GM12878 (cell line): Measurements from ENCODE around the gene NIBAN1. TPM values are rescaled to one million over a fixed set of nuclear protein-coding genes. Genes with fewer than 3 reads are reported as not detected.

Source experiments
- BACH1 ChIP-seq: fragments of 450-650 bp; IDR thresholded peaks from 2 replicates; pipeline ENCODE4 v1.6.1; 2017; ENCODE audit warnings: mild to moderate bottlenecking, borderline replicate concordance
- CREM ChIP-seq: IDR thresholded peaks from 2 replicates; pipeline ENCODE4 v1.6.1; 2014; ENCODE audit warnings: antibody characterized with exemption, low read depth
- EED ChIP-seq: sonication (generic); IDR thresholded peaks from 2 replicates; pipeline ENCODE4 v1.6.1; 2016; ENCODE audit warnings: antibody characterized with exemption, low read depth
- IKZF1 ChIP-seq: fragments of 450-650 bp; conservative IDR thresholded peaks from 2 replicates; pipeline ENCODE4 v1.6.1; 2017; ENCODE audit warnings: antibody characterized with exemption, mild to moderate bottlenecking
- IKZF2 ChIP-seq, 2 experiments: fragments of 450-650 bp; IDR thresholded peaks; 2 replicates each; pipeline ENCODE4 v1.6.1; 2017; ENCODE audit warnings: mild to moderate bottlenecking in 2 of 2, moderate library complexity in 2 of 2
- IRF4 ChIP-seq: IDR thresholded peaks from 2 replicates; pipeline ENCODE4 v1.6.1; 2011; ENCODE audit warnings: low read depth, low read length
- LARP7 ChIP-seq: fragments of 450-650 bp; IDR thresholded peaks from 2 replicates; pipeline ENCODE4 v1.6.1; 2017; ENCODE audit warnings: mild to moderate bottlenecking
- MEF2B ChIP-seq: fragments of 450-650 bp; IDR thresholded peaks from 2 replicates; pipeline ENCODE4 v1.6.1; 2018; ENCODE audit warnings: mild to moderate bottlenecking, moderate library complexity; ENCODE audit not compliant: partially characterized antibody, poor library complexity, severe bottlenecking
- NFIC ChIP-seq: IDR thresholded peaks from 2 replicates; pipeline ENCODE4 v1.6.1; 2012; ENCODE audit warnings: low read depth, mild to moderate bottlenecking, inconsistent platforms, low read length, moderate library complexity
- NFYB ChIP-seq: IDR thresholded peaks from 2 replicates; pipeline ENCODE4 v1.6.1; 2011; ENCODE audit warnings: low read depth, mild to moderate bottlenecking, low read length, improper control_type of control experiment, moderate library complexity; ENCODE audit not compliant: insufficient read depth
- RAD21 ChIP-seq: IDR thresholded peaks from 2 replicates; pipeline ENCODE4 v1.6.1; 2011; ENCODE audit warnings: mild to moderate bottlenecking, low read depth, low read length, moderate library complexity; ENCODE audit not compliant: insufficient read depth
- RCOR1 ChIP-seq: conservative IDR thresholded peaks from 2 replicates; pipeline ENCODE4 v1.6.1; 2012; ENCODE audit warnings: low read depth, low read length, improper control_type of control experiment
- RUNX3 ChIP-seq: IDR thresholded peaks from 2 replicates; pipeline ENCODE4 v1.6.1; 2012; ENCODE audit warnings: low read length, inconsistent platforms
- STAT1 ChIP-seq: fragments of 450-650 bp; conservative IDR thresholded peaks from 2 replicates; pipeline ENCODE4 v1.6.1; 2014; ENCODE audit warnings: antibody characterized with exemption, mild to moderate bottlenecking
- ZNF207 ChIP-seq: fragments of 450-650 bp; IDR thresholded peaks from 2 replicates; pipeline ENCODE4 v1.6.1; 2014; ENCODE audit warnings: antibody characterized with exemption, mild to moderate bottlenecking, borderline replicate concordance
- ZNF384 ChIP-seq: IDR thresholded peaks from 2 replicates; pipeline ENCODE4 v1.6.1; 2012; ENCODE audit warnings: low read depth, mild to moderate bottlenecking, low read length, improper control_type of control experiment, borderline replicate concordance
- polyA plus RNA-seq, 11 experiments: library from polyadenylated mRNA; depleted of rRNA in 4 of 11; unstranded in 6 of 11; stranded (reverse) in 5 of 11; fragments of >200 nt; fragmentation: Nextera tagmentation in 4 of 11; fragmentation: Illumina TruSeq in 1 of 11; extraction: Ambion mirVana in 4 of 11; extraction: Trizol in 1 of 11; gene quantifications; 1 replicate in 1 of 11; 2 replicates in 10 of 11; pipeline versions ENCODE4 v1.2.1 to v1.2.3, GENCODE V29; 2011 to 2016; ENCODE audit warnings: inconsistent platforms in 2 of 11, missing spikeins in 2 of 11, low read depth in 1 of 11
- total RNA-seq, 4 experiments: library from RNA; depleted of rRNA in 3 of 4; stranded (reverse); fragments of >200 nt in 3 of 4; fragmentation: Illumina TruSeq in 1 of 4; extraction: Trizol in 1 of 4; gene quantifications; 2 replicates each; pipeline versions ENCODE4 v1.2.1 to v1.2.3, GENCODE V29; 2013 to 2021
- TF ChIP-seq, protein P1 (sequence below): fragments of 450-650 bp; IDR thresholded peaks from 2 replicates; pipeline ENCODE4 v1.6.1; 2018; ENCODE audit warnings: borderline replicate concordance, mild to moderate bottlenecking; ENCODE audit not compliant: partially characterized antibody
- TF ChIP-seq, protein P2 (sequence below): IDR thresholded peaks from 2 replicates; pipeline ENCODE4 v1.6.1; 2012; ENCODE audit warnings: low read depth, low read length, improper control_type of control experiment
- TF ChIP-seq, protein P3 (sequence below): fragments of 450-650 bp; IDR thresholded peaks from 2 replicates; pipeline ENCODE4 v1.6.1; 2017; ENCODE audit warnings: low read depth, mild to moderate bottlenecking, moderate library complexity

NIBAN1 gene
- total and polyA plus RNA-seq, 10 of the 15 experiments (the other 5 are each of a cell fraction or from before 2014, with no cell fraction given) = 11.2 to 67.8 (median 44.3) TPM

DNA sequence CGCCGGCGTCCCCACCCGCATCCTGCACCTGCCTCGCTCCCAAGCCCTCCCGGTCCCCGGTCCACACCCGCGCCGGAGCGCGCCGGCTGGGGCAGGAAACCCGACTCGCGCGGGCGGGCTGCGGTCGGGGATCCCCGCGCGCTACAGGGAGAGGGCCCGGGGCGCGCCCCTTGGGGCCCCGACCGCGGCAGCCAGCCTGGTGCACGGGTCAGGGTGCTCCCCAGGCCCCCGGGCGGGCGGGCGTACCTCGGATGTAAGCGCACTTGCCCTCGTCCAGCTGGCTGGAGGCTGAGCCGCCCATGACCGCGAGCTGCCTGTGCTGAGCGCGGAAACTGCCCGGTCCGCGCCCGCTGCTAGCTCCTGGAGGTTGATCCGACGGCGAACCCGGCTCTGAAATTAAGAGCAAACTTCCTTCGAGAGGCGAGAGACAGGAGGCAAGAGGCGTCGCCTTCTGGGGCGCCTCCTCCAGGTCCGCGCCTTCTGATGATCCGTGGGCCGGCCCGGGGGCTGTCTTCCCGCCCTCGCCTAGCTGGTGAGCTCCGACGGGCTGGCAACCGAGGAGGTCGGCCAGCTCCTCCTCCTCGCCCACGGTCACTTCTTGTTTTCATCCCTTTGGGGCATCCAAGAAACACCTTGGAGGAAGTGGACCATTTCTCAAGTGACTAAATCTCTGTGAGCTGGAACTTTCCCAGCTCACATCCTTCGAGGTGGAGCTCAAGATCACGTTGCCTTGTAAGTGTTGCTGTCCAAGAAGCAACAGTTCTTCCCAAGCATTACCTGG, at the start of gene NIBAN1 (continued):
- no peak; the same call in 1 of the 2 replicates for TF ChIP-seq RUNX3
- TF ChIP-seq BACH1 = peak; percentile 84
- peak; percentile 74 for TF ChIP-seq EED
- TF ChIP-seq, protein P1, sequence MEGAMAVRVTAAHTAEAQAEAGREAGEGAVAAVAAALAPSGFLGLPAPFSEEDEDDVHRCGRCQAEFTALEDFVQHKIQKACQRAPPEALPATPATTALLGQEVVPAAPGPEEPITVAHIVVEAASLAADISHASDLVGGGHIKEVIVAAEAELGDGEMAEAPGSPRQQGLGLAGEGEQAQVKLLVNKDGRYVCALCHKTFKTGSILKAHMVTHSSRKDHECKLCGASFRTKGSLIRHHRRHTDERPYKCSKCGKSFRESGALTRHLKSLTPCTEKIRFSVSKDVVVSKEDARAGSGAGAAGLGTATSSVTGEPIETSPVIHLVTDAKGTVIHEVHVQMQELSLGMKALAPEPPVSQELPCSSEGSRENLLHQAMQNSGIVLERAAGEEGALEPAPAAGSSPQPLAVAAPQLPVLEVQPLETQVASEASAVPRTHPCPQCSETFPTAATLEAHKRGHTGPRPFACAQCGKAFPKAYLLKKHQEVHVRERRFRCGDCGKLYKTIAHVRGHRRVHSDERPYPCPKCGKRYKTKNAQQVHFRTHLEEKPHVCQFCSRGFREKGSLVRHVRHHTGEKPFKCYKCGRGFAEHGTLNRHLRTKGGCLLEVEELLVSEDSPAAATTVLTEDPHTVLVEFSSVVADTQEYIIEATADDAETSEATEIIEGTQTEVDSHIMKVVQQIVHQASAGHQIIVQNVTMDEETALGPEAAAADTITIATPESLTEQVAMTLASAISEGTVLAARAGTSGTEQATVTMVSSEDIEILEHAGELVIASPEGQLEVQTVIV = no peak
- TF ChIP-seq NFIC = 0 out of 2 replicates have a peak, but pooled peaks have one; percentile 18
- peak; percentile 97 for TF ChIP-seq LARP7
- TF ChIP-seq, protein P2, sequence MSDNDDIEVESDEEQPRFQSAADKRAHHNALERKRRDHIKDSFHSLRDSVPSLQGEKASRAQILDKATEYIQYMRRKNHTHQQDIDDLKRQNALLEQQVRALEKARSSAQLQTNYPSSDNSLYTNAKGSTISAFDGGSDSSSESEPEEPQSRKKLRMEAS = peak; percentile 67
- TF ChIP-seq, protein P3, sequence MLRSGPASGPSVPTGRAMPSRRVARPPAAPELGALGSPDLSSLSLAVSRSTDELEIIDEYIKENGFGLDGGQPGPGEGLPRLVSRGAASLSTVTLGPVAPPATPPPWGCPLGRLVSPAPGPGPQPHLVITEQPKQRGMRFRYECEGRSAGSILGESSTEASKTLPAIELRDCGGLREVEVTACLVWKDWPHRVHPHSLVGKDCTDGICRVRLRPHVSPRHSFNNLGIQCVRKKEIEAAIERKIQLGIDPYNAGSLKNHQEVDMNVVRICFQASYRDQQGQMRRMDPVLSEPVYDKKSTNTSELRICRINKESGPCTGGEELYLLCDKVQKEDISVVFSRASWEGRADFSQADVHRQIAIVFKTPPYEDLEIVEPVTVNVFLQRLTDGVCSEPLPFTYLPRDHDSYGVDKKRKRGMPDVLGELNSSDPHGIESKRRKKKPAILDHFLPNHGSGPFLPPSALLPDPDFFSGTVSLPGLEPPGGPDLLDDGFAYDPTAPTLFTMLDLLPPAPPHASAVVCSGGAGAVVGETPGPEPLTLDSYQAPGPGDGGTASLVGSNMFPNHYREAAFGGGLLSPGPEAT = no peak
- no peak for TF ChIP-seq RCOR1
- 0 out of 4 replicates have a peak, but pooled peaks of 1 of the 2 experiments have one; percentile 22 for TF ChIP-seq IKZF2 (IDR thresholded peaks at IDR 0.05)
- TF ChIP-seq IRF4 = no peak
- TF ChIP-seq RAD21 = no peak
- TF ChIP-seq ZNF384 = no peak
- TF ChIP-seq STAT1 = no peak
- TF ChIP-seq NFYB = no peak
- TF ChIP-seq ZNF207 = no peak
- TF ChIP-seq MEF2B = no peak
- peak; percentile 79 for TF ChIP-seq CREM
- peak; percentile 98 for TF ChIP-seq IKZF1
